HG02642 (cell line): ENCODE measurements around the gene PMF1.

ENCODE experiments used
- ATAC-seq: cut with Tn5 transposase; IDR thresholded peaks from one replicate; pipeline ENCODE4 v1.9.1; 2021; ENCODE audit warnings: mild to moderate bottlenecking; ENCODE audit not compliant: unreplicated experiment, poor library complexity

The PMF1 gene

GRCh38 chr1:156232201-156232894 is 19.5 kb downstream of the PMF1 start:
- no peak for ATAC-seq

DNA sequence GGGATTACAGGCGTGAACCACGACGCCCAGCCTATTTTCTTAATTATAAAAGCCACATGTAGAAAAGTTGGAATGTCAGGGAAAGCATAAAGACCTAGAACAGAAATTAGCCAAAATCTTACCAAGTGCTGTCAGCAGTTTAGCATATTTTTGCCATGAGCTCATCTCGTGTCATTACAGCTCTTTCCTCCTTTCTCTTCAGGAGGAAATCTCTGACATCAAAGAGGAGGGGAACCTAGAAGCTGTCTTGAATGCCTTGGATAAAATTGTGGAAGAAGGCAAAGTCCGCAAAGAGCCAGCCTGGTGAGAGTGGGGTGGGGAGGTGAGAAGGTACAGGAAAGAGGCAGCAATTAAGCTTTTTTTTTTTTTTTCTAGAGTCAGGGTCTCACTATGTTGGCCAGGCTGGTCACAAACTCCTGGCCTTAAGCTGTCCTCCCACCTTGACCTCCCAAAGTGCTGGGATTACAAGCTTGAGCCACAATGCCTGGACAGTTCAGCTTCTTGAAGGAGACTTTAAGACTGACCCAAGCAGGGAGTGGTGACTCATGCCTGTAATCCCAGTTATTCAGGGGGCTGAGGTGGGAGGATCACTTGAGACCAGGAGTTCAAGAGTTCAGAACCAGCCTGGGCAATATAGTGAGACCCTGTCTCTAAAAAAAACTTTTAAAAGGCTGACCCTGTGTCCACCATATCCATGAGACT is 20.8 kb downstream of the PMF1 start:
- ATAC-seq, result no peak

GRCh38 chr1:156236164-156236563 is 23.4 kb downstream of the PMF1 start:
- no peak for ATAC-seq

DNA sequence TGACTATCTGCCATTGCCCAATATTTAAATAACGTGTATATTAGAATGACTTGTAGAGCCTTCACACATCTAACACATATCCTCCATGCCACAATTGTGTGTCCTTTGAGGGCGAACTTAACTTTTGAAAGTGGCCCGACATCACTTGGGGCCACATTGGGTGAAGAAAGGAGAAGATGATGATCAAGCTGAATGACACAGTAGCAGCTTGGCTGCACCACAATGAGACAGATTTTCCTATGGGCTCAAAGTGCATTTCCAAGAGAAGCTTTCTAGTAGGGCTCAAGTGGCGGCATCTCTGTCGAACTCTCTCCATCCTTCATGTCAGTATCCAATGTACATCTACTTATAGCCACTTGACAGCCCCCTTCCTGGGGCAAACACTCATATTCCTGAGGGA is 25.4 kb downstream of the PMF1 start:
- ATAC-seq, result no peak

DNA sequence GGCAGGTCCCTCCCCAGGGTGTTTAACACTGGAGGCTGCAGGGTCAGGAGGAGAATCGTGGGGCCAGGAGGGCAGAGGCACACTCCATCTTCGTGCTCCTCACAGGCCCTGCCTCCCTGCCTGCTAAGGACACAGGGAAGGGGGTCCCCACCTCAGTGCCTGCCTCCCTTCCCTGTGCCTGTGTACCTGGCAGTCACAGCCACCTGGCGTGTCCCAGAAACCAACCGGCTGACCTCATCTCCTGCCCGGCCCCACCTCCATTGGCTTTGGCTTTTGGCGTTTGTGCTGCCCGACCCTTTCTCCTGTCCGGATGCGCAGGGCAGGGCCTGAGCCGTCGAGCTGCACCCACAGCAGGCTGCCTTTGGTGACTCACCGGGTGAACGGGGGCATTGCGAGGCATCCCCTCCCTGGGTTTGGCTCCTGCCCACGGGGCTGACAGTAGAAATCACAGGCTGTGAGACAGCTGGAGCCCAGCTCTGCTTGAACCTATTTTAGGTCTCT is 28.6 kb downstream of the PMF1 start:
- ATAC-seq, result no peak

GRCh38 chr1:156241926-156242325 is 29.1 kb downstream of the PMF1 start, which contains the start of gene BGLAP:
Gene BGLAP, plus strand, starts transcription at chr1:156242184. Its CDS starts 48 bp downstream, at chr1:156242232.
- no peak for ATAC-seq

GRCh38 chr1:156242738-156243137 is 29.9 kb downstream of the PMF1 start:
- no peak for ATAC-seq

DNA sequence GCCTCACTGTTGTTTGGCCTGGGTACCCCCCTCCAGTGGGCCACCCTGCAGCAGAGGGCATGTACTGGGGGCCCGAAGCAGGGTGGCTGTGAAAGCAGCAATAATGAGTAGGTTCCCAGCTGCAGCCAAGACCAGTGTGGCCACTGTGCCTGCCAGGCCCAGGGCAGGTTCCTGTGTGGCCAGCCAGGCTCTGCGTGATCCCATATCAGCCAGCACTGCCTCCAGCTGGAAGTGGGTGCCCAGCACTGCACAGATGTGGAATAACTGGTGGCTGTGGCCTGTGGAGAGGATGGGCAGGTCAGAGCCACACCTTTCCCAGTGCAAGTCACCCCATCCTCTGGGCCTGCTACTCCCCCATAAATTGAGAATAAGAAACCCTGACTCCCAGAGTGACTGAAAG is 31.3 kb downstream of the PMF1 start:
- ATAC-seq, result no peak

- no peak for ATAC-seq
Measured at GRCh38 chr1:156244712-156245111, 31.9 kb downstream of the PMF1 start.

GRCh38 chr1:156245451-156246232 is 32.8 kb downstream of the PMF1 start:
- ATAC-seq, result no peak

GRCh38 chr1:156246241-156246780 is 33.5 kb downstream of the PMF1 start:
- ATAC-seq, result no peak

GRCh38 chr1:156246781-156247459 is 34.1 kb downstream of the PMF1 start:
- no peak for ATAC-seq

DNA sequence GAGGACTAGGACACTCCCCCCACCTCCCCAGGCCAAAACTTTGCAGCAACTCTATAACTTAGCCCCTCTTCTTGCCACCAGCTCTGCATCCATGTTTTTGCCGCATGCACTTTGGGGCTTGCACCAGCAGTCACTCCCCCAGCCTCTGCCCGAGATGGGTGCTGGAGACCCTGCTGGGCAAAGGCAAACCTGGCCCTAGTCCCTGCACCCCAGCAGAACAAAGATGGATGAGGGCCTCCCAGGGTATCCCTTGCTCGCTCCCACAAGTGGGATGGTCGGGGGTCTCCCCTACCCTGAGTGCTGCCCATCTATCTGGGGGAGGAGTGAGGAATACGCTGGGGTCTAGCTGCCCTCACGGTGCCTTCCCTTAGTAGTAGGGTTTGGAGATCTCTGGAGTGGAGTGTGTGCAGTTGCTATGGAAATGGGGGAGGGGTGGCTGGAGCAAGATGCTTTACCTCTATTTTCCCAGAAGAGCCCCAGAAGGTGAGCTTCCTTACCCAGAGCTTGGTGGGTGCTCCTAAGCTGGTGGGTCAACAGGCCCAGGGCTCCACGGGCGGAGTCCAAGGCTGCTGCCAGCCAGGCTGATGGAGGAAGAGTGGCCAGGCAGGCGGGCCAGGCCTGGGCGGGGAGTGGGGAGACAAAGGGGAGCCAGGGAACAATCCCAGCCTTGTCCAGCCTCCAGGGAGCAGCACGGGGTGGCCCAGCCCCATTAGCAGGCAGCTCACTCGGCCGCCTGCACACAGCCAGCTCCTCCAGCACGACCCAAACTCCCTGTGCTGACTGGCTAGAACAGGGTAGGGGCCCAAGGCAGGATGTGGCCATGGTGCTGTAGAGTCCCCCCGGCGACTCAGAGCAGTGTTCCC is 34.9 kb downstream of the PMF1 start, which contains the start of gene PAQR6:
TSS of gene PAQR6 (minus strand) at position 597 of the 863 bp plus-strand sequence. CDS start 1,325 bp downstream, outside the sequence.
- no peak for ATAC-seq

DNA sequence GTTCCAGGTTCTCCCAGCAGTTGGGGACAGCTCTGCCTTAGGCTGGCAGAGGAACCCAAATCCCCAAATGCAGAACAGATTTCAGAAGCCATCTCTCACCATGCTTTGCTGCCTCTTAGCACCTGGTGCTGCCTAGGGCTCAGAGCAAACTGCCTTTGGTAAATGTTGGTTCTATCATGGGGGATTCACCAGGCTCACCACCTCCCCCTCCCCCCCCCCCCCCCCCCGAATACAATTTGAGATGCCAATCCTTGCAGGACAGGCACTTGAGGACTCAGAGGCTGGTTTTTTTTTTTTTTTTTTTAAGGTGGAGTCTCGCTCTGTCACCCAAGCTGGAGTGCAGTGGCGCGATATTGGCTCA is 35.5 kb downstream of the PMF1 start:
- no peak for ATAC-seq

DNA sequence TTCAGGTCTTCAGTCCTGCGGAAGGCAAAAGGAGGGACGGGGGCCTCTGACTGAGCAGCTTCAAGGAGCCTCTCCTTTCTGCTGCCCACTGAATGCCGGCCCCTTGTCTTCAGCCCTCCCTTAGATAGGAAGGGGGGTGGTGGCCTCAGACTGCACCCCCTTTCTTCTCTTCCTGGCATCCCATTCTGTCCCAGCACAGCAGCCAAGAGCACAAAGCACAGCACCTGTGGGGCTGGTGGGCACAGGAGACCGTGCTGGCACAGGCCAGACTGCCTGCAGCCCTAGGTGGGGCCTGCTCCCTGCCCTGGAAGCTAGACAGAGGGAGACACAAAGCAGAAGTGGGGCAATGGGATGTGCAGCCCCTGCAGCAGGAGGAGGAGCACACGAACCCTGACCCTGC is 36.8 kb downstream of the PMF1 start:
- ATAC-seq, result no peak

GRCh38 chr1:156251527-156251926 is 38.7 kb downstream of the PMF1 start:
- no peak for ATAC-seq

- ATAC-seq, result no peak
Measured at GRCh38 chr1:156253634-156254033, 40.8 kb downstream of the PMF1 start.

DNA sequence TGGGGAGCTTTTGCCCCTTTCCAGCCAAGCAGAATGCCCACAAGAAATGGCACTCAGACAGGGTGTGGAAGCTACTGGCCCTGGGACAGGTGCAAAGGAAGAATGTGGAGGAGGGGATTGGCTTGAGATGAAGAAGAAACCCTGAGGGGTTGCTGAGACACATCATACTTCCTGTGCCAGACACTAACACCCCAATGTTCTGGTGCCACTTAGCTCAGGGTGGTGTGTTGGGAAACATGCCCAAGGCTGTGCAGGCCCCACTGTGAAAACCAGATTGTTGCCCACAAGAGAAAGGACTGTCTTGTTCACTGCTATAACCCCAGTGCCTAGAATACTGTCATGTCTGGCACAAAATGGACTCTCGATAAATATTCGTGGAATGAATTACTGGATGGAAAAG is 44.9 kb downstream of the PMF1 start:
- no peak for ATAC-seq

DNA sequence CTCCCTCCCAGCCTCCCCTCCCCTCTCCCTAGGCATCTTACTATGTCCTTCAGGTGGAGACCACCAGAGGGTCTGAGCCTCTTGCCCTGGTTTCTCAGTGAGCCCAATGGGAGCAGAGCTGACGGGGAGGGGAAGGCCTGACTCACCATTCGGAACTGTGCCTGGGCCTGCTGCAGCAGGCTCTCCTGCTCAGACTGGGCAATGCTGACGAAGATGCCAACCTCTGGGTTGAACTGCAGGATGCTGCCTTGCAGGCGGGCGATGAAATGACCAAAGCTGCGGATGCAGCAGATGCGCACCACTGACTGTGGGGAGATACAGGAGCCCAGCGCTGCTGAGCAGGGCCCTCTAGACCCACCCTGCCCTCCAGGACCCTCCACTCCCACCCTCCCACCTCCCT is 46.1 kb downstream of the PMF1 start:
- ATAC-seq, result no peak
